AG09309 (cell line): Measurements from ENCODE around the gene RNF217.

Experiments
- DNase-seq: peaks from one replicate; pipeline ENCODE4 v3.0.0-alpha.2; 2010; ENCODE audit warnings: low read depth
- H3K4me3 ChIP-seq: 2 replicates; pipeline ENCODE4 v1.5.1; 2011; ENCODE audit warnings: mild to moderate bottlenecking, low read depth, low read length, moderate library complexity; ENCODE audit not compliant: control insufficient read depth
- TF ChIP-seq, protein P1 (sequence below): IDR thresholded peaks from 2 replicates; pipeline ENCODE4 v1.5.1; 2011; ENCODE audit warnings: mild to moderate bottlenecking, low read depth, low read length, inconsistent platforms; ENCODE audit not compliant: insufficient read depth, control insufficient read depth; ENCODE audit errors: missing control alignments

Gene RNF217

DNA sequence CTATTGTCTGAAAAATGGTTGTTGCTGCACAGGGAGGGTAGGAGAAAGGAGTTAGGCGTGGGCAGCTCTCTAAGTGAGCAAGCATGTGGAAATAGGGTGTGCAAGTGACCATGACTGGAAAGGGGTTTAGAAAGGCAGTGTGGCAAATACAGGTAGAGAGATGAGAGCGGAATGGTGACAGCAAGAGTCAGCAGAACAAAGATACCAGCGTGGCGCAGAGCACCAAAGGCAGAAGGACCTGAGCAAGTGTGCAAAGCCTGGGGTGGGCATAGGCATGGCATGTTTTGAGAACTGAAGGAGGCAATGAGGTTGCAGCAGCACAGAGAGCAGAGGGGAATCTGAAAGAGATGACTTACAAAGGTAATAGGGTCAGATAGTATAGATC, 17.0 kb downstream of the RNF217 start:
- no peak for DNase-seq
- TF ChIP-seq, protein P1, sequence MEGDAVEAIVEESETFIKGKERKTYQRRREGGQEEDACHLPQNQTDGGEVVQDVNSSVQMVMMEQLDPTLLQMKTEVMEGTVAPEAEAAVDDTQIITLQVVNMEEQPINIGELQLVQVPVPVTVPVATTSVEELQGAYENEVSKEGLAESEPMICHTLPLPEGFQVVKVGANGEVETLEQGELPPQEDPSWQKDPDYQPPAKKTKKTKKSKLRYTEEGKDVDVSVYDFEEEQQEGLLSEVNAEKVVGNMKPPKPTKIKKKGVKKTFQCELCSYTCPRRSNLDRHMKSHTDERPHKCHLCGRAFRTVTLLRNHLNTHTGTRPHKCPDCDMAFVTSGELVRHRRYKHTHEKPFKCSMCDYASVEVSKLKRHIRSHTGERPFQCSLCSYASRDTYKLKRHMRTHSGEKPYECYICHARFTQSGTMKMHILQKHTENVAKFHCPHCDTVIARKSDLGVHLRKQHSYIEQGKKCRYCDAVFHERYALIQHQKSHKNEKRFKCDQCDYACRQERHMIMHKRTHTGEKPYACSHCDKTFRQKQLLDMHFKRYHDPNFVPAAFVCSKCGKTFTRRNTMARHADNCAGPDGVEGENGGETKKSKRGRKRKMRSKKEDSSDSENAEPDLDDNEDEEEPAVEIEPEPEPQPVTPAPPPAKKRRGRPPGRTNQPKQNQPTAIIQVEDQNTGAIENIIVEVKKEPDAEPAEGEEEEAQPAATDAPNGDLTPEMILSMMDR: no peak
- H3K4me3 ChIP-seq: no peak overlapping the region

DNA sequence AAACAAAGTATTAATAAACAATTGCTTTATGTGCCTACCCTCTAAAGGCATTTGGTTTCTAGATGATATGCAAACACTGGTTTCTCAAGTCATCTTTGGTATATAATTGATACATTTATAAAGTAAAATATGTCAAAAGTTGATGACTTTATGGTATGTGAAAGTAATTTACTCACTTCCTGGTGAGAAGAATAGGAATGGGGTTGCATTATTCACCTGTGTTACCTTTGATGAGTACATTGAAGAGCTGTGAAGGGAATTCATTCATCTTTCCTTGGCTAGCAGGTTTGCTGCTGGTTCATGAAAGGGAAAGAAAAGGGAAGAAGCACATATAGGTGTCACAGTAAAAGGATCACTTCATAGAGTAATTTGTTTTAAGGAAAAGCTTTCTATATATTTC, 20.4 kb downstream of the RNF217 start:
- TF ChIP-seq, protein P1: no peak
- H3K4me3 ChIP-seq: no peak overlapping the region
- DNase-seq: no peak

DNA sequence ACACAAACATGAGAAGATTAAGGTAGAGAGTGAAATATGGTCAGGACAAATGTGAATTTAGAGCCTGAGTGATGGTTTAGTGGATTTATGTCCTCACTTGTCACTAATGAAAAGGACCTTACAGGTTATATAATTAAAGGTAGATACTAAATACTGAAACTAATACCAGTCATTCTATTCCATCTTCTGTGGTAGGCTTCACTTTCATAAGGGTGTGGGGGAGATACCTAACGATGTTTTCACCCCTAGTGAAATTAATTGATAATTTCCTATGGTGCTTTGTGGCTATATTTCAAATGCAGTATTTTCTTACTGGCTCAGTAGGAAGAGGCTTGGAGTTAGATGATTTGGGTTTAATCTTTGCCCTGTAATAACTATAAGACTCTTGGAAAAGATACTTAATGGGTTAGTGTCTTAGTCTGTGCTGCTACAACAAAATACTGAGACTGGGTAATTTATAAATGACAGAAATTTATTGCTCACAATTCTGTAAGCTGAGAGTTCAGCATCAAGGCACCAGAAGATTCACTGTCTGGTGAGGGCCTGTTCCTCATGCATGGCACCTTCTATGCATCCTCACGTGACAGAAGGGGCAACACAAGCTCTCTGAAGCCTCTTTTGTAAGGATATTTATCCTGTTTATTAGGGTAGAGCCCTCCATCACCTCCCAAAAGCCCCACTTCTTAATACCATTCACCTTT, 21.3 kb downstream of the RNF217 start:
- TF ChIP-seq, protein P1: no peak
- DNase-seq: no peak
- no peak overlapping the region for H3K4me3 ChIP-seq

DNA sequence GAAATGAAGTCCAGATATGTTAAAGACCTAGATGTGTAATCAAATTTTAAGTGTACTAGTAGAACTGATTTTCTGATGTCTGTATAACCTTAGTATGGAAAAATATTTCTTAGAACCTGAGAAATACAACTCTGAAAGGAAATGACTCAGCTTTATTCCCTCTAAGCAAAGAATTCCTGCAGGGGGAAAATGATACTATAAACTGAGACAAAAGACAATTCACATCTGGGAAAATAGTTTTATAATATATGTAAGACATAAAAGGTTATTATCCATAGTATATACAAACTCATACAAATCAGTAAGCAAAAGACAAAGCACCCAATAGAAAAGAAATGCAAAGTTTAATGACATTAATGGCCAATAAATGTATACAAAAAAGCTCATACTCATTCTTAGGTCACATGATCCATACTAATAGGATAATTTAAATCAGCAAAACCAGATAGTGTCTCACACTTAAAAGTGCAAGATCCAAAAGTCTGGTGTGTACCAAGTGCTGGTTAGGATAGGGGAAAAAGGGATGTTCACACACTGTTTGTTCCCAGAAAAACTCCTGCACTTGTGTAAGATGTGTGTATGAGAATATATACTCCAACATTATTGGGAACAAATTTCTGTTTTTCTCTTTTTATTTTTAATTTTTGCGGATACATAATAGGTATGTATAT, 22.6 kb downstream of the RNF217 start:
- no peak overlapping the region for H3K4me3 ChIP-seq
- TF ChIP-seq, protein P1: no peak
- DNase-seq: no peak

DNA sequence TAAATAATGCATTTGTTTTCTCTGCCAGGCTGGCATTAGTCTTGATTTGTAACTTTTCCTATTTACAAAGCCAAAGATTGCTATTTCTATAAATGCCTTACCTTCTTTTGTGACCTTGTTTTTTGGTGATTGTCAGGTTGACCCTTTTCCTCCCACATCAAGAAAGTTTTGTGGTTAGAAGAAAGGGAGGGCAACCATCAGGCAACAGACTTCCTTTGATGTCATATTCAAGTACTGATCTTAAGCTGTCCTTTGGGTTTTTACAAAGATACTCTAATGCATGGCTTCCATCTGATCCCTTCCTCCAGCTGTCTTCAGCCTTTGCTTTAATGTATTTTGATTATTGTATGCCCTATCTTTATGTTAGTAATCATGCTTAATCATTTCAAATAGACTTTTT, 23.9 kb downstream of the RNF217 start:
- TF ChIP-seq, protein P1: no peak
- no peak for DNase-seq
- H3K4me3 ChIP-seq: no peak overlapping the region

DNA sequence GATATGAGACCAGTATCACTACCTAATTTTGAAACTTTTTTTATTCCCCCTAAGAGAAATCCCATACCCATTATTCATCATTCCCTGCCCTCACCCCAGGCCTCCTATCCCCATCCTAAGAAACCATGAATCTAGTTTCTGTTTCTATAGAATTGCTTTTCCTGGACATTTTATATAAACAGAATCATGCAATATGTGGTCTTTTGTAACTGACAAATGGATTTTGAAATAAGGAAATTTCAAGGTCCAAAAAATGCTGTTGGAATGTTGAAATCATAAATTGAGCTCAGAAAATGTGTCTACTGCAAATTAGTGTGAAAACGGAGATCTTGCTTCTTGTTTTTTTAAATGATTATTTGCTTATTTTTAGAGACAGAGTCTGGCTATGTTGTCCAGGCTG, 25.1 kb downstream of the RNF217 start:
- no peak for DNase-seq
- no peak overlapping the region for H3K4me3 ChIP-seq
- TF ChIP-seq, protein P1: no peak
